ENCODE data around the gene KRTAP2-3.
"Not testable (repeated sequence)": the region's sequence is repeated elsewhere in the genome, so short reads cannot be mapped to it uniquely, and the experiment has no call there.

Gene KRTAP2-3

DNA sequence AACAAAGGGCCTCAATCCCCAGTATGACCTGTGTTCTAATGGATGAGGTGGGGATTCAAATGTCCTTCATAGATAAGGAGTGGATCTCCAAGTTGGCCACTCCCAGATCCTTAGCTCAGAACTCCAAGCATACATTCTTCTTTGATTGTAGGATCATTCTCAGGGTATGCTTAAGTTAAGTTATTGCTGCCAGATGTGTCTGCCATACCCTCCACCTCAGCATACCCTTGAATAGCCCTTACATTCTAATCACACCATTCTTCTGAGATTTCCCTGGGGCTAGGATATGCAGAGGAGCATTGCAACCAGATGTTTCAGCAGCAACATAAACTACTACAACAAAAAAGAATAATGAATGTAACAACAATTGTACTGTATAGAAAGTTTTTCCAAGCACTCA lies 7.4 kb upstream of the KRTAP2-3 start:
- DNase-seq, result peak; percentile 74

DNA sequence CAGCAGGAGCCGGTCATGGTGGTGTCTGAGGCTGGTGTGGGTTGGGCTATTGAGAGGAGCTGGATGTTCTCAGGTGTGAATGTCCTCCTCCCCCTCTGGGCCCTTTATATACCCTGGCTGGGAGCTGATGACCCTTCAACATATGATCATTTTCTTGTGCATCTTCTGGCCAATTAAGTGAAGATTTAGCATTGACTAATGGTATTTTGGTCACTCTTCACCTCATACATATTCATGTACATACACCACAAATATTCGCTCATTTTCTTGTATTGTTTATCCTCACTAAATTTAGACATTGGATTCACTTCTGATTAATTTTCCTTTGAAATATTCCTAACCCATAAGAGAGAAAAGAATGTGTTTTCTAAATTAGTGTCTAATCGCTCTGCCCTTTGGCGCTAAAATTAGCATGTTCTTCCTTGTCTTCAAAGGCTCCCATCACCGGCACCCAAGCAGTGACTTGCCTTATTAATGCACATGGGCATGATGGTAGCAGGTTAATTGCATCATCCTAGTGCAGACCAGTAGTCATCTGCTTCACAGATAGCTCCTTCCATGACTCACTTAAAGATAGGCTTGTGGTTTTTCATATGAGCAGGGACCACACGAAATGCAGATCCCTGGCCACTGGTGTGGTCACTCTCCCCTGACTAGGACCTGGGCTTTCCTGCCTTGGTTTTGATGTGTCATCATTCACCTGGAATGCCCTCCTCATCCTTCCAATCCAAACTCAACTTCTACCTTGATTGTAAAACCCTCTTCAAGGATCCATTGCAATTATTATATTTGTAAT lies 6.1 kb upstream of the KRTAP2-3 start, which contains the start of gene KRTAP2-4:
Gene KRTAP2-4, minus strand, starts transcription at position 51 of the 796 bp plus-strand sequence. Its CDS starts 34 bp downstream, at position 17.
- DNase-seq, result peak; percentile 86

DNA sequence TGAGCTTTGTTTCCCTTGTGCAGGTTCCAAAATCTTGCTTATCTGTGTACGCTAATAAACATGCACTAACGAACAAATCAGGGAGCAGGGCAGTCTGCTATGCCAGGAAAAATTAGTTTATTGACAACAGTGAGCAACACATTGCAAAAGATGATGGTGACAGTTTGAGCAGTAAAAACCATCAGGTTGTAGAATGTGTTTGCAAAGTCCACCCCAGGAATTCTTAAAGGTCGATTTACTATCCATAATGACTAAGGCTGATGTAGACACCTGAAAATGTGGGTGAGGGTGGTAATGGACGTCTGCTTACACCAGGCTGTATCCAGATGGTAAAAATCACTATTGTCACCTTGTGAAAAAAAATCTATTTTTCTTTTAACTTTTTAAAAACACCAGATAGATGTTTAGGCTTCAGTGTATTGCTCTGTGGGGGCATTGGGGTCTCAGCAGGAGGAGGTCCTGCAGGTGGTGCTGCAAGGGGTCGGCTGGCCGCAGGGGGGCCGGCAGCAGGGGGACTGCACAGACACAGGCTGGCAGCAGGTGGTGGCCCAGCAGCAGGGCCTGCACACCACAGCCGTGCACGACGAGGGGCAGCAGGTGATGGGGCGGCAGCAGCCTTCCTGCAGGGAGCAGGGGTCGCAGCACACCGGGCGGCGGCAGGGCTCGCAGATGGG lies 5.2 kb upstream of the KRTAP2-3 start:
- not testable (repeated sequence) for DNase-seq

DNA sequence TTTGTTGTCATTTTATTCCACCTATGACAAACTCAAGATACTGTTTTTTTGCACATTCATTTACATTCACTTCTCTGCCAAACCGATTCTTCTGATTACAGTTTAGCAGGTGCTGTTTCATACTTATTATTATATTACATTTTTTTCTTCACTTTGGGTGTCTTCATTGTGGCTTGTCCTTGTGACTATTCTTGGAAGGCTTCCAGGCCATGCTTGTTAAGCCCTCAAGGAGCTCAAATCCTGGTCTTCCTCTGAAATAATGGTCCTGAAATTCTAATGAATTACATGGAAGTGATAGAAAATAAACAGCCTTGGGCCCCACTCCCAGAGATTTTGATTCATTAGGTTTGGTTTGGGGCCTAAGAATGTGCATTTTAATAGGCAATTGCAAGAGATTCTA lies 4.4 kb upstream of the KRTAP2-3 start:
- DNase-seq, result no peak

DNA sequence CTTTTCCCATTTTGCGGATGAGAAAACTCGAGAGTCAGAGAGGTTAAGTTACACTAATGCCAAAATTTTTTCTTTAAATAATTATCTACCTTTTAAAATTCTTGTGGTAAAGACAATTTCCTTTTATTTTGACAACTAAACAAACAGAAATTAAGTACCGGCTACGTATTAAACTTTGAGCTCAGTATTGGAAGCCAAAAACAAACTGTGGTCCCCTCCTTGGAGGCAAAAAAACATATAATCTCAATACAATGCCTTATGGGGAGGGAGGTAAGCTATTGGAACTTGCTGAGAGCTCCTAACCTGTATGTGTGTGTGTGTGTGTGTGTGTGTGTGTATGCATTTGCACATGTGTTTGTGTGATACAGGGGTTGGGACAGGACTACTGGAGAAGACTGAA lies 3.5 kb upstream of the KRTAP2-3 start:
- DNase-seq, result no peak

DNA sequence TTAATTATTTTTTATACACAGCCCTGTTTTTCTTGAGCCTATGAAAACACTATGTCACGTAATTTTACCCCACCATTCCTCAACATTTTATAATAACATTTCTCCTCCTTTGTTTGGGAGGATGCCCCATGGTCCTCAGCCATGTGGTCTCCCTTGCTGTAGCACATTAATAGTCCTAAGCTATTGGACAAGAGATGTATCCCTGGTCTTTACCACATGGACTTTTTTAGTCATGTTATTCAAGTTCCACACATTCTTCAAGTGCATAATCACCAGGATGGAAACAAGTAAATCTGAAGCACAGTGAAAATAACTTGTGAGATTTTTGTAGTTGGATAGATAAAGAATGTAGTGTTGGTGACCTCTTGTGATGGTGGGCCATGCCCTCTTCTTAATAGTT lies 2.0 kb upstream of the KRTAP2-3 start:
- DNase-seq, result peak; percentile 99

DNA sequence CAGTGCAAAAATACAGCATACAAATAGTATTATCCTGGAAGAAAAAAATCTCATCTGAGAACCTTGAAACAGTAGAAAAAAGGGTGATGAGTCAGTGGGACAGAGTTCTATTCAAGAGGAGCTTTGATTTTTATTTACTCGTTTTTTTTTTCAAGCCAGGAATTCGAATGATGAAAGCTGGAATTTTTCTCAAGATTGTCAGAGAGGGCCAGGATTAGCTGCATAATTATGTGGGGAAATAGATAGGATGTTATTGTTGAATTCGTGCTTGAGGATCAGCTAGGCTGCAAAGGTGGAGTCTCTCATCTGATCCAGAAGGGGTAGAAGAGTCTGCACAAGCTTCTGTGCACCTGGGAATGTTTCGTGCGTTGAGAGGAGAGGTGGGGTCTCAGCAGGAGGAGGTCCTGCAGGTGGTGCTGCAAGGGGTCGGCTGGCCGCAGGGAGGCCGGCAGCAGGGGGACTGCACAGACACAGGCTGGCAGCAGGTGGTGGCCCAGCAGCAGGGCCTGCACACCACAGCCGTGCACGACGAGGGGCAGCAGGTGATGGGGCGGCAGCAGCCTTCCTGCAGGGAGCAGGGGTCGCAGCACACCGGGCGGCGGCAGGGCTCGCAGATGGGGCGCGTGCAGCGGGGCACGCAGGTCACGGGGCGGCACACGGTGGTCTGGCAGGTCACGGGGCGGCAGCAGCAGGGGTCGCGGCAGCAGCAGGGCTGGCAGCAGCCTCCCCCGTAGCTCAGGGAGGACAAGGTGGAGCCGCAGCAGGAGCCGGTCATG lies 450 bp downstream of the KRTAP2-3 start:
- DNase-seq, result peak; percentile 95

DNA sequence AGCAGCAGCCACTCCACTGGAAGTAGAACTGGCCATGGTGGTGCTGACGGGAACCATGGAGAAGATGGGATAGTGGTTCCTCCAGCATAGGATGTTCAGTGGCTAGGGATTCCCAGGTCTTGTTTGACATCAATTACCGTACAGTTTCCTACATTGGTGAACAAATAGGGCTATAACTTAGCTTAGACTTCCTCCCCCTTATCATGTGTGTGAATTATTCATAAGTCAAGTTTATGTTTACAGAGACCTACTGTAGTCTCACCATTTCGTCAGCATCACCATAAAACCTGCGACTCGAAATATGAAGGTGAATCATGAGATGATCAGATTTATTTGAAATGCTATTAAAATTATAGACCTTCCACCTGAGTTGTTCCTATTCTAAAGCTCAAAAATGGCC lies 1.2 kb downstream of the KRTAP2-3 start:
- no peak for DNase-seq

DNA sequence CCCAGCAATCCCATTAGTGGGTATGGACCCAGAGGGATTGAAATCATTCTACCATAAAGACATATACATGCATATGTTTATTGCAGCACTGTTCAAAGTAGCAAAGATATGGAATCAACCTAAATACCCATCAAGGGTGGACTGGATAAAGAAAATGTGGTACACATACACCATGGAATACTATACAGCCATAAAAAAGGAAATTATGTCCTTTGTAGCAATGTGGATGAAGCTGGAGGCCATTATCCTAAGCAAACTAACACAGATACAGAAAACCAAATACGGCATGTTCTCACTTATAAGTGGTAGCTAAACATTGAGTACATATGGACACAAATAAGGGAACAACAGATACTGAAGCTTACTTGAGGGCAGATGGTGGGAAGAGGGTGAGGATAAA lies 2.4 kb downstream of the KRTAP2-3 start:
- no peak for DNase-seq

DNA sequence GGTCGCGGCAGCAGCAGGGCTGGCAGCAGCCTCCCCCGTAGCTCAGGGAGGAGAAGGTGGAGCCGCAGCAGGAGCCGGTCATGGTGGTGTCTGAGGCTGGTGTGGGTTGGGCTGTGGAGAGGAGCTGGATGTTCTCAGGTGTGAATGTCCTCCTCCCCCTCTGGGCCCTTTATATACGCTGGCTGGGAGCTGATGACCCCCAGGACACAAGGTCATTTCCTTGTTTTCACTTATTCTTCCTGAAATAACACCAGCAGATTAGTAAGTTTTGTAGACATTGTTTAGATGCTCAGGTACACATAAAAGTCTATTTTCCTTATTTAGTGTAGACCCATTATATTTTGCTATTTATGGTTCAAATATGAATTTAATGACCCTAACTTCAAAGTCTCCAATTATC lies 4.8 kb downstream of the KRTAP2-3 start, which contains the start of gene KRTAP2-2:
Gene KRTAP2-2, minus strand, starts transcription at position 101 of the 400 bp plus-strand sequence. Its CDS starts 19 bp downstream, at position 82.
- DNase-seq, result not testable (repeated sequence)

DNA sequence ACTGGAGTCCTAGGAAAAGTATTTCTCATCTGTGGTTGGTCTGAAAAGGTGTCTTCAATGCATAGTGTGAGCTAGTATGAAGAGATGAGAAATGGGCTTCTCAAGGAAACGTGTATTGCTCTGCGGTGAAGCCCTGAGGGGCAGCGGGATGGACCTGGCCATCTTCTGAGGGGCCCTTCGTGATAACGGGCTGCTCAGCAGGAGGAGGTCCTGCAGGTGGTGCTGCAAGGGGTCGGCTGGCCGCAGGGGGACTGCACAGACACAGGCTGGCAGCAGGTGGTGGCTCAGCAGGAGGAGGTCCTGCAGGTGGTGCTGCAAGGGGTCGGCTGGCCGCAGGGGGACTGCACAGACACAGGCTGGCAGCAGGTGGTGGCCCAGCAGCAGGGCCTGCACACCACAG lies 5.4 kb downstream of the KRTAP2-3 start:
- DNase-seq, result not testable (repeated sequence)

DNA sequence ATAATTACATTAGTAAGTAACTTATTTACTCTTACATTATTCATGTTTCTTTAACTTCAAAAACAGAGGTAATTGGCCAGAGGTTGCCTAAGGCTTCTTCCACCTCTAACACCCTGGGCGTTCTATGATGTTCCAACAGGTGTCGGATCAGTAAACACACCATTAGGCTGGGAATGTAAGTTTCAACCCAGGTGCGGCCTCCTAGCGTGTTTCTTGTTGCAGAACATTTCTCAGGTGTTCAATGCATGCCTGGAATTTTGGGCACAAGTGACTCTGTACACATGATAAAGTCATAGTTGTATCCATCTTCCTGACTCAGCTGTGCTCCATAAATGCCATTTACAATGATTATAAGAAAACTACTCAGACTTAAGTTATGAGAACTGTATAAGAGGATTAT lies 5.9 kb downstream of the KRTAP2-3 start:
- DNase-seq, result no peak

DNA sequence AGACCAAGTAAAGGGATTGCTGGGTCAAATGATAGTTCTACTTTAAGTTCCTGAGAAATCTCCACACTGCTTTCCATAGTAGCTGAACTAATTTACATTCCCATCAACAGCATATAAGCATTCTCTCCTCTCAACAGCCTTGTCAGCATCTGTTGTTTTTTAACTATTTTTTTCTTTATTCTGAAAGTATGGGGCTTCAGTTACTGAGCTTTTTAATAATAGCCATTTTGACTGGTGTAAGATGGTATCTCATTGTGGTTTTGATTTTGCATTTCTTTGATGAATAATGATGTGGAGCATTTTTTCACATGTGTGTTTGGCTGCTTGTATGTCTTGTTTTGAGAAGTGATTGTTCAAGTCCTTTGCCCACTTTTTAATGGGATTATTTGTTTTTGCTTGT lies 7.3 kb downstream of the KRTAP2-3 start:
- DNase-seq, result peak; percentile 63

DNA sequence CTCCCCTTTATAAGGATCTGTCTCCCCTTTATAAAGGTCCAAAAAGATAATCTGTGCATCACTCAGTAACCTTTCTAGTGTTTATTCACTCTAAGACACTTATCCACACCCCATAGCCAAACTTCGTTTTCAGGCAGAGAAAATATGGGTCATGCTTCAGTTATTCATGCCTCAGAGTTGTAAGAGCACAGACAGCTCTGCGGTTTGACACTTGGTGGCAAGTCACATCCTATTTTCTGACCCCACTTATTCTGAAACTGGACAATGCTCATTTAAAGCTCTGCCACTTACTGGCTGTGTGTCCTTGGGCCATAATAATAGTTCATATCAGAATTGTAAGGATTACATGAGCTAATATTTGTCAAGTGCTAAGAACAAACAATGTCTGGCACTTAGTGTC lies 10.8 kb downstream of the KRTAP2-3 start:
- peak; percentile 75 for DNase-seq

DNA sequence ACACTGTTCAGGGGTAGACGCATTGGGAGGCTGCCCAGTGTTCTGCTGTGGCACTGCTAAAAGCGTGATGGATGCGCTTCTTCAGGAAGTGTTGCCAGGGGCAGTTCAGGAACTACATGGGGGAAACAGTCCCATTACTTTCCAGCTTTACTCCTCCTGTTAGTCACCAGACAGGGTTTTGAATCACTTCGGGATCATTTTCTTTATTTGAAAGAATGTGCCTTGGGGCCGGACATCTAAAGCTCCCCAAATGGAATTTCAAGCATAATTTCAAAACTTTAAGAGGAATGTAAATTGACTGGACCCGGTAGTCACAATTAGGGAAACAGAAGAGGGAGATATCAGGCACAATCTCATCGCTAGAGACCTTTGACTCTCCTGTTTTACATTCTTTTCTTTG lies 11.5 kb downstream of the KRTAP2-3 start:
- DNase-seq, result peak; percentile 84

DNA sequence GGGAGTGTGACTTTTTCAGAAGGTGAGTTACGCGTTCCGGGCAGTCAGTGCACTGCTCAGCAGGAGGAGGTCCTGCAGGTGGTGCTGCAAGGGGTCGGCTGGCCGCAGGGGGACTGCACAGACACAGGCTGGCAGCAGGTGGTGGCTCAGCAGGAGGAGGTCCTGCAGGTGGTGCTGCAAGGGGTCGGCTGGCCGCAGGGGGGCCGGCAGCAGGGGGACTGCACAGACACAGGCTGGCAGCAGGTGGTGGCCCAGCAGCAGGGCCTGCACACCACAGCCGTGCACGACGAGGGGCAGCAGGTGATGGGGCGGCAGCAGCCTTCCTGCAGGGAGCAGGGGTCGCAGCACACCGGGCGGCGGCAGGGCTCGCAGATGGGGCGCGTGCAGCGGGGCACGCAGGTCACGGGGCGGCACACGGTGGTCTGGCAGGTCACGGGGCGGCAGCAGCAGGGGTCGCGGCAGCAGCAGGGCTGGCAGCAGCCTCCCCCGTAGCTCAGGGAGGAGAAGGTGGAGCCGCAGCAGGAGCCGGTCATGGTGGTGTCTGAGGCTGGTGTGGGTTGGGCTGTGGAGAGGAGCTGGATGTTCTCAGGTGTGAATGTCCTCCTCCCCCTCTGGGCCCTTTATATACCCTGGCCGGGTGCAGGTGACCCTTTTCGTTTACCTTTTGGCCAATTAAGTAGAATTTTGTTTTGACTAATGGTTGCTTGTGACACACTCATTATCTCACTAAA lies 13.0 kb downstream of the KRTAP2-3 start, which contains the start of gene KRTAP2-1:
Gene KRTAP2-1, minus strand, starts transcription at position 582 of the 731 bp plus-strand sequence. Its CDS starts 49 bp downstream, at position 533.
- not testable (repeated sequence) for DNase-seq

DNA sequence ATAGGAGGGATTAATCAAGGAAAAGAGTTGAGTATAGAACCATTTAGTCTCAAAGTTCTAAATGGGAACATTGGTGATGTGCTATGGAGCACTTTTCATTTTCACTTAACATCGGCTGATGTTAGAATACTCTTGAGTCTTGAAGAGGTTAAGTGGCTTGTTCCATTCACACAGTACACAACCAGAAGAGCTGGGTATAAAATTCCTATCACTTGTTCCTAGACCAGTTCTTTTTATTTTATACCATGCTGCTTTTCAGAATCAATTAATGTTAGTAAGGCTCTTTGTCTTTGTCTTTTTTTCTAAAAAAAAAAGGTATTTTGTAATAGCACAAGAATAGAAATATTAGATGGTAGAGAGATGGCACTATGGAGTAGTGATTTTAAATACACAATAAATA lies 17.0 kb downstream of the KRTAP2-3 start:
- DNase-seq, result no peak

DNA sequence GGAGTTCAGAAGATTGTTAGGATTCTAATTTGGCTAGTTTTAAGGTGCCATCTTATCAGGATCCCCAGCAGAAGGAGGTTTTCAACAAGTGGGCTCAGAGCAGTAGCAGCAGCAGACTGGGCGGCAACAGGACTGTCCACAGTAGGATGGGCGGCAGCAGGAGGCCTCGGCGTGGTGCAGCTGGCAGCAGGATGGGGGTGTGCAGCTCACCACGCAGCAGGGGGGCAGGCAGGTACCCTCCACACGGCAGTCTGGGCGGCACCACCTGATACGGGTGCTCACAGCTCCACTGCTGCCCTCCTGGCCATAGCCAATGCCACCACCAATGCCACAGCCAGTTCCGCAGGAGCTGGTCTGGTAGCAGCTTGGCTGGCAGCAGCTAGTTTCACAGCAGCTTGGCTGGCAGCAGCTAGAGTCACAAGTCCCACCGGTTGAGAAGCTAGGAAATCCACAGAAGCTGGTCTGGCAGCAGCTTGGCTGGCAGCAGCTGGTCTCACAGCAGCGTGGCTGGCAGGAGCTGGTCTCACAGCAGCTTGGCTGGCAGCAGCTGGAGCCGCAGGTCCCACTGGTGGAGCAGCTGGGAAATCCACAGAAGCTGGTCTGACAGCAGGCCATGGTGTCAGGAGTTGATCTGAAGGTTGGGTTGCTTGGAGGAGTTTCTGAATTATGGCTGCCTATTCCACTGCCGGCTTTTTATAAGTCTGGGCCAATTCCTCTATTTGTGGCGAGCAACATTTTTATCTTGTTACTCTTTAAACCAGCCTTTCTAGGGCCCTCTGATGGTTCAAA lies 18.9 kb downstream of the KRTAP2-3 start, which contains the start of gene KRTAP1-1:
Gene KRTAP1-1, minus strand, starts transcription at position 668 of the 789 bp plus-strand sequence. Its CDS starts 53 bp downstream, at position 615.
- peak; percentile 49 for DNase-seq

DNA sequence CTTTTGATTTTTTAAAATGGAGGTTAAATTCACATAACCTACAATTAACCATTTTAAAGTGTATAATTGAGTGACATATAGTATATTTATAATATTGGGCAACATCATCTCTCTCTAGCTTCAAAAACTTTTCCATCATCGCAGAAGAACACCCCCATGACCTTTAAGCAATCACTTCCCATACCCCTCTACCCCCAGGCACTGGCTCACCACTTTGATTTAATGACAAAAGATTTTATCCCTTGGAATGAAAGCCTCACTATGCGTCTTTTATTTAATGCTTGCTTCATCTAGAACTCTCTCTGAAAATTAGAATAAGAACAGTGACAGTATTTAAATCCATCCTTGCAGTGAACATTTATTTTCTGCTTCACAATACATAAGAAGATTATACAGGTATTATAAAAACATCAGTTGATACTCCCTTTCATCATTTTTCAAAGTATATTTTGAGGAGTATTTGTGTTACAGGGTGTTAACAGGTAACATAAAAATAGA lies 22.0 kb downstream of the KRTAP2-3 start:
- no peak for DNase-seq

DNA sequence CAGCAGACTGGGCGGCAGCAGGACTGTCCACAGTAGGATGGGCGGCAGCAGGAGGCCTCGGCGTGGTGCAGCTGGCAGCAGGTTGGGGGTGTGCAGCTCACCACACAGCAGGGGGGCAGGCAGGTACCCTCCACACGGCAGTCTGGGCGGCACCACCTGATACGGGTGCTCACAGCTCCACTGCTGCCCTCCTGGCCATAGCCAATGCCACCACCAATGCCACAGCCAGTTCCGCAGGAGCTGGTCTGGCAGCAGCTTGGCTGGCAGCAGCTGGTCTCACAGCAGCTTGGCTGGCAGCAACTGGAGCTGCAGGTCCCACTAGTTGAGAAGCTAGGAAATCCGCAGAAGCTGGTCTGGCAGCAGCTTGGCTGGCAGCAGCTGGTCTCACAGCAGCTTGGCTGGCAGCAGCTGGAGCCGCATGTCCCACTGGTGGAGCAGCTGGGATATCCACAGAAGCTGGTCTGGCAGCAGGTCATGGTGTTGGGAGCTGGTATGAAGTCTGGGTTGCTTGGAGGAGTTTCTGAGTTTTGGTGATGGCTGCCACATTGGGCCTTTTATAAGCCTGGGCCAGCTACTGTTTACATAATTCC lies 25.5 kb downstream of the KRTAP2-3 start, which contains the start of gene KRTAP1-3:
Gene KRTAP1-3, minus strand, starts transcription at position 529 of the 590 bp plus-strand sequence. Its CDS starts 53 bp downstream, at position 476.
- DNase-seq, result not testable (repeated sequence)

Data from fibroblast of skin of scalp (primary cell).